GM19455 (cell line): Measurements from ENCODE around the gene DCST1.

ENCODE experiments used
- ATAC-seq: cut with Tn5 transposase; IDR thresholded peaks from one replicate; pipeline ENCODE4 v1.9.1; 2021; ENCODE audit not compliant: unreplicated experiment

The DCST1 gene

GRCh38 chr1:155012776-155013602 is 20.6 kb upstream of the DCST1 start:
- ATAC-seq: no peak

GRCh38 chr1:155013632-155014031 is 20.0 kb upstream of the DCST1 start:
- no peak for ATAC-seq

GRCh38 chr1:155014709-155015508 is 18.7 kb upstream of the DCST1 start:
- no peak for ATAC-seq

- ATAC-seq: no peak
These were observed 17.9 kb upstream of the DCST1 start for GRCh38 chr1:155015527-155016230.

GRCh38 chr1:155016231-155016831 is 17.3 kb upstream of the DCST1 start:
- ATAC-seq: no peak

GRCh38 chr1:155017041-155017945 is 16.3 kb upstream of the DCST1 start:
- ATAC-seq: peak; percentile 66

- no peak for ATAC-seq
These were observed 15.7 kb upstream of the DCST1 start for GRCh38 chr1:155017946-155018316.

GRCh38 chr1:155018617-155019348 is 14.8 kb upstream of the DCST1 start:
- ATAC-seq: no peak

GRCh38 chr1:155019377-155020245 is 14.0 kb upstream of the DCST1 start:
- no peak for ATAC-seq

- no peak for ATAC-seq
These were observed 11.3 kb upstream of the DCST1 start for GRCh38 chr1:155022136-155022926.

- ATAC-seq: no peak
These were observed 10.7 kb upstream of the DCST1 start for GRCh38 chr1:155022927-155023236.

- ATAC-seq: no peak
These were observed 10.0 kb upstream of the DCST1 start for GRCh38 chr1:155023627-155024026.

GRCh38 chr1:155024315-155024714 is 9.3 kb upstream of the DCST1 start:
- ATAC-seq: no peak

GRCh38 chr1:155026154-155026553 is 7.5 kb upstream of the DCST1 start:
- ATAC-seq: no peak

- ATAC-seq: no peak
These were observed 7.0 kb upstream of the DCST1 start for GRCh38 chr1:155026588-155026987.

GRCh38 chr1:155029513-155030242 is 3.9 kb upstream of the DCST1 start:
- no peak for ATAC-seq

- no peak for ATAC-seq
These were observed 3.3 kb upstream of the DCST1 start for GRCh38 chr1:155030243-155030795.
